Activated CD4-positive, alpha-beta T cell treated with anti-CD3 and anti-CD28 coated beads, Interleukin-2, Interleukin-4, amounts not matched to agents 100 ng/mL and 50 ng/mL, durations not matched to agents 16 hours and 8 hours (primary cell): ENCODE data around the gene ASTN2.
"Not testable (repeated sequence)": the region's sequence is repeated elsewhere in the genome, so short reads cannot be mapped to it uniquely, and the experiment has no call there.

Experiments
- DNase-seq: peaks from one replicate; pipeline ENCODE4 v3.0.0-alpha.2; 2020; ENCODE audit warnings: low spot score

The ASTN2 gene

DNA sequence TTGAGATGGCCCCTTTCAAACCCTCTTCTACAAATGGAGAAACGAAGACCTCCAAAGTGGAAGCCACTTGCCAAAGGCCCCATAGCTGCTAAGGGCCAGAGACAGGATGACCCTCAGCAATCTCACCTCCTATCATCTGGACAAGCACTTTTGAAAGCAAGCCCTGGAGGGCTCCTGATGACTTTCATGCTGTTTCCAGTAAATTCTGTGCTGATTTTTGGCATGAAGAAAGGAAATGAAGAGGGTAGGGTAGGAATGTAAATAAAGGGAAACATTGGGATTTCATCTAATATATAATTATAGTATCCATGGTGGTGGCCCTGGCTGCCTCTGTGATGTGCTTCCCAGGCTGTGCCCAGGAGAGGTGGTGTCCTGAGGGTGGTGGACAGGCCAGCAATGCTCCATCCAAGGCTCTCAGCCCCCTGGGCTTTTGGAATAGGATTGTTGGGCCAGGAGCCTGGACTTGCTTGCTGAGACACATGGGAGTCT is 935.8 kb downstream of the ASTN2 start:
- no peak for DNase-seq

DNA sequence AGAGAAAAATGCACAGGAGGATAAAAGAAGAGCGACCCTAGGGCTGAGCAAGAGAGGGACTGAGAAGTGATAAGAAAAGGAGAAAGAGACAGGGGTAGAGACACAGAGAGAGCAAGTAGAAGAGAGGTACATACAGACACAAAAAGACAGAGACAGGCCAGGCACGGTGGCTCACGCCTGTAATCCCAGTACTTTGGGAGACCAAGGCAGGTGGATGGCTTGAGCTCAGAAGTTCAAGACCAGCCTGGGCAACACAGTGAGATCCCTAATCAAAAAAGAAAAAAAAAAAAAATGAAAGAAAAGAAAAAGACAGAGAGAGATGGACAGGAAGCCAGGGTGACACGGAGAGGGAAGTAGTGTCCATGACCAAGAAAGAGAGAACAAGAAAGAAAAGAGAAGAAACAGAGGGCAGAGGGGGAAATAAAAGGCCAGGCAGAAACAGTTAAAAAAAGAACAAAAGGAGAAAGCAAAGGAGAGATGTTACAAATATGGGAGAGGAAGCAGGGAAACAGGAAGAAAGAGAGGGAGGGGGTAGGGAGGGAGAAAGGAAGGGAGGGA is 937.2 kb downstream of the ASTN2 start:
- no peak for DNase-seq

DNA sequence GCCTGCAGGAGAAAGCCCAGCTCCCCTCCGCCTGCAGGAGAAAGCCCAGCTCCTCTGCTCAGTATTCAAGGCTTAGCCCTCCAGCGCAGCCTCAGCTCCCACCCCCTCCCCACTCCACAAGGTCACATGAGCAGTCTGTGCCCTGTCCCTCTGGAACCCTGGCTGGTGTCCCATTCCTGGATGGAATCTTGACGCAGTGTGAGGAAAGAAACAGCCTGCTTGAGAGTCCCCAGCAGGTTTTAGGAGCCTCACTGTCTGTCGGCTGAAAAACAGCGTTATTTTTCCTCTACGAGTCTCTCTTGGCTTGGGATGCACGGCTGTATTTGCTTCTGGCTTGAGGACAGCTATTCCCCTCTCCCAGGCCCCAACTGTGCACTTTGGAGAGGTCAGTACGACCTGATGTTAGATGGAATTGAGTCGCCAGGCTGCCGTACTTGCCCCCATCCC is 937.9 kb downstream of the ASTN2 start:
- no peak for DNase-seq

DNA sequence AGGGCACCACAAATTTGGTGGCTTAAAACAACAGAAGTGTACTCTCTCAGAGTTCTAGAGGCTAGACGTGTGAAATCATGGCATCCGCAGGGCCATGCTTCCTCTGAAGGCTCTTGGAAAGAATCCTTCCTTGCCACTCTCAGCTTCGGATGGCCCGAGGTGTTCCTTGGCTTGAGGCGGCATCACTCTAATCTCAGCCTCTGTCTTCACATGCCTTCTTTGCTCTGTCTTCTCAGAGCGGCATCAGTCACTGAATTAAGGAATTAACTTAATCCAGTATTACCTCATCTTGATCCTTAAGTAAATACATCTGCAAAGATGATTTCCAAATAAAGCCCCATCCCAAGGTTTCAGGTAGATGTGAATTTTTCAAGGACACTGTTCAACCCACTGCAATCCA is 938.9 kb downstream of the ASTN2 start:
- DNase-seq = no peak

DNA sequence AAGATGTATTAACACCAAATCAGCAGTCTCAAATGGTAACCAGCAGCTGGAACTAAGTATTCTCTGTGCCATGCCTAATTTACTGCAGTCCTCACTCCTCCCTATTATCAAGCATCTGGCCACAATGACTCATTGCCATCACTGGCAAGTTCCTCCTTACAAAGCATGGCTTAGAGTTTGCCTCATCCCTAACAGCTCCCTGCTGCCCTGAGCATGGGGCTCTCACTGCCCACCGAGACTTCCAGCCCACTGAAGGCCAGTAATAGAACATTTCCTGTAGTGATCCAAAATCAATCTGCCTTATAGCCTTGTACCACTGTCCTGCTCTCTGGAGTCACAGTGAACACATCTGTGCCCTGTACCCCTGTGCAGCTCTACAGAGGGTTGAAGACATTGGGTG is 939.7 kb downstream of the ASTN2 start:
- no peak for DNase-seq

DNA sequence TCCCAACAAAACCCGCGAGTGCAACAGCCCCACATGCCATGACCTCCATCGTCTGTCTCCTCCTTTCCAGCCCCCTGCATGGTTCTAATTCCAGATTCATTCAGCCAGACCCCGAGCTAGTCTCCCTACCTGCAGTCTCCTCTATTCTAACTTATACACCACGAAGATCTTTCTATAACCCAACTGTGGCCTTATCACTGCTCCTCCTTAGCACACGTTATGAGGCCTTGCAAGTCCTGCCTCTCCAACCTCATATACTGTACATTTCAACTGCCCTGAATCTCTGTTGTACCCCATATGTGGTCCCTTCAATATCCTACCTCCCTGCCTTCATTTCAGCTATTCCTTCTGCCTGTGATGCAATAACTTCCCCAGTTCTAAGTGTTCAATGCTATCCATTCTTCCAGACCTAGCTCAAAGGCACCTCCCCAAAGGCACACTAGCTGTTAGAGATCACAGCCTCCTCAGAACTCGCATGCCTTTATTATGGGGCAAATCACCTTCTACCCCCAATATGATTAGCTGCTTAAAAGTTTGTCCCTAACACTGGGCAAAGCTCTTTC is 942.8 kb downstream of the ASTN2 start:
- no peak for DNase-seq

DNA sequence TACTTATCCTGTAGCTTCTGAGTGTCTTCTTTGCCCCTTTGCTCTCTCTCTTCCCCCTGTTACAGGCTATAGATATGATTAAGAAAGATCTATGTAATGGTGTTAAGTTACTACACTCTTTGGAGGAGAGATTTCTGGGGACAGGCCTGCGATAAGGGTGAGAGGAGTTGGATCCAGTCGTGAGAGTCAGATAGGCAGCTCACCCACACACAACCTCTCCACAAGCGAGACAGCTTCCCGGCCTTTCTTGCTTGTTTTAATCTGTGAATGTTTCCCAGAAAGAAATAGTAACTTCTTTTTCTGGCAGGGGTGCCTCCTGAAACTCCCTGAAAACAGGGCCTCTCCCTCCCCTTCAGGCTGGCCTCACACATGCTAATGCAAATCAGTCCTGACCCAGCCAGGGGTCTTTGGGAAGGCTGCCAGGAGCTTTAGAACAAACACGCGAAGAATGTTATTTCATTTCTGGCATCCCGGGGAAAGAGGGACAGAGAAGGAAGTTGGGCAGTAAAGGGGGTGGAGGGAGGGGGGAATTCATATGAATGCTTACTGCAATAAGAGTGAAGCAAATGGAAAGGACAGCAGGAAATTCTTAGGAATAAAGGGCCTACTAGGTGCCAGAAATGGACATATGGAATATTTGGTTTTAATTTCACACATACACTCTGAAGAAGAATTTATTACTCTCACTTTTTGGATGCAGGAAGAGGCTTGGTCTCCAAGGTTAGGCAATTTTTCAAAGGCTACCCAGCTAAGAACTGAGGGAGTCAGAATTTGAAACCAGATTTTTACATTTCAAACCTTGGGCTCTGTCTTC is 943.6 kb downstream of the ASTN2 start:
- DNase-seq = no peak

DNA sequence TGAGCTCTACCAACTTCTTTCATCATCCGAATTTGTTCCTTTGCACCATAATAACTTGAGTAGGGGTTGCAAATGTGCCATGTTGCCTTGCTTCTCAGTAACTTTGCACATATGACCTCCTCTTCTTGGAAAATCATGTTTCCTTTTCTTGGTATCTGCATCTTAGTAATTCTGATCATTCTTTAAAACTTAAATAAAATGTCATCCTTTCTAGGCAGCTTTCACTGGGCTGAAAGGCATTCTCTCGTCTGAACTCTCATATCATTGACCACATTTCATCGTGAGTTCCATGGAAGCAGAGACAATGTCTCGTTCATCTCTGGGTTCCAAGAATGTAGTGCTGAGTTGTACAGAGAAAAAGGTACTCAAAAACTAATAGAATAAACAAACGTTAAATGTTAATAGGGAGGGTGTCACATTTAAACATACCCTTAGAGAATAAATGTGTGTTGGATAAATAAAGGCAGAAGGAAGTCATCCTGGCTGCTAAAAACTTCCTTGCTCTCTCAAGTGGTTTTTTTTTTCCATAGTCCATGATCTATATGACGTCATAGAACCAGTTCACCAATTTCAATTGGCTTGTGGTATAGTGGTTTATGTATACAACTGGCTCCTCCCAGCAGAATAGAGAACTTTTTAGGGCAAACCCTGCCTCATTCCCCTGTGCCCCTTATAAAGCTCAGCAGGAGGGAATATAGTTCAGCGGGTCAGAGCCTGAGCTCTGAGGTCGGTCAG is 945.9 kb downstream of the ASTN2 start:
- DNase-seq = no peak

DNA sequence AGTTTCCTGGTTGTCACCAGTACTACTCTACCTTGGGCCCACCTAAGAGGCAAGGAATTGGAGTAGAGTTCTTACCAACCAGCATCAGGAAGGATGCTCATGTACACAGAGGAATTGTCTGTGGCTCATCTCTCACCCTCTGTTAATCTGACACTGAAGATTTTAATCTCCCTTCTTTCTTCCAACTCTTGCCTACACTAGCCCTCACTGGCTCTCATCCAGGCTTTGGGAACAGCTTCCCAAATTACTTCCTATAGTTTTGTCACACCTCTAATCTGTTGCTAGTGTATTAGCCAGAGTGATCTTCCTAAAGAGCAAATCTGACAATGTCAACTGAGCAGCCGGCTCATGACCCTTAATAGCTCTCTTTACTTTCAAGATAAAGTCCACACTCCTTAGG is 946.5 kb downstream of the ASTN2 start:
- DNase-seq = no peak

DNA sequence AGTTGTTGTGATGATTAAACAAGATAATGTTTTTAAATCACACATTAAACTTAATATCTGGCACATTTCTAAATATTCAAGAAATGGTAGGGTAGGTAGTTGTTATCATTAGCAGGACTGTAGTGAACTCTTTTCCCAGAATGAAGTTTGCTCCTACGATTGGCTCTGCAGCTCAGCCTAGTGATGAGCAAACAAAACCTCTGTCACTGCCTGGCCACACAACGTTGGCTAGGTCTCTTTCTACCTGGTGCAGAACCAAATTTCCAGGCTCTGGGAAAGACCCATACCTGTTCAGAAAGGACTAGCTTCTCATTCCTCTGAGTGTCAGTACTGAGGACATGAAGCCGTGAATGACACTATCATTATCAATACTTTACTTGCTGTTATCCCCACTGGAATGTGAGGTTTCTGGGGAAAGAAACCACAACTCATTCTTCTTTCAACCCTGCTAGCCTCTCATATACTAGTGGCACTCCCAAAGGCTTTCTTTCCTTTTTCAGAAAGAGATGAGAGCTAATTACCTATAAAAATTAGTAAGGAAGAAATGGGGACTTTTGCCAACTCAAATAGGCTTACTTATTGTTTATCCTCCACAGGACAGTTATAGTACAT is 947.0 kb downstream of the ASTN2 start:
- no peak for DNase-seq

DNA sequence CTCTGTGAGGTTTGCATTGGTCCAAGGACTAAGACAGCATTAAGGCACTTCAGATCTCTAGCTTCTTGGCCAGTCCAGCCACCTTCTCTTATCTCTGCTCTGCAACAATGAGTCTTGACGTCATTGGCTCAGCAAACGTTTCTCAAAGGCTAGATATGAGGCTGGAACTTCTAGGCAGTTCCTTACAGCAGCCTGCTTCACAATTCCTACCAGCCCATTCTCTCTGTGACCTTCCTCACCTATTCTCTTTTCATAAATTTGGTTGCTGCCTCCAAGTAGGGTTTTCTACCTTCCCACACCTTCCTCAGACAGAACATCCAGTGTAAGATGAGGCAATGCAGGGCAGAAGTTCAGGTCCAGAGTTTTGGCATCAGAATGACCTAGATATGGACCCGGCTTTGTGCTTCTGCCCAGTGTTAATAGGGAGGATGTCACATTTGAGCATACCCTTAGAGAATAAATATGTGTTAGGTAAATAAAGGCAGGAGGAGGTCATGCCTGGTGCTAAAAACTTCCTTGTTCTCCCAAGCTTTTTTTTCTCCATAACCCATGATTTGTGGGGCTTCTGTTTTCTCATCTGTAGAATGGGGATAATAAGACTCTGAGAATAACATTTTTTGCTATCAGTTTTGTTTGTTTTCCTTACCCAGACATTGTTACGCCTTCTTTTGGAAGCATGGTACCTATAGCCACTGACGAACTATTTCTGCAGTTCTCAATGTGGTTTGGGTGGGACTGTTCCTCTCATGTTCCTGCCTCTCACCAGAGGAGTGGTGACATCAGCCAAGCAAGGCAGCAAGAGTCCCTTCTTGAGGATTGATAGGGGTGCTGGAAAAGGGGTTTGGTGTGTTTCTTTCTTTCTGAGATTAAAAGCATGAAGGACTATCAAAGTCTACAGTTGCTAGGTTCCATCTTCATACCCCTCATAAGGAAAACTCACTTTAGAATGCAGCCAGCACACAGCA is 948.3 kb downstream of the ASTN2 start:
- DNase-seq = no peak

DNA sequence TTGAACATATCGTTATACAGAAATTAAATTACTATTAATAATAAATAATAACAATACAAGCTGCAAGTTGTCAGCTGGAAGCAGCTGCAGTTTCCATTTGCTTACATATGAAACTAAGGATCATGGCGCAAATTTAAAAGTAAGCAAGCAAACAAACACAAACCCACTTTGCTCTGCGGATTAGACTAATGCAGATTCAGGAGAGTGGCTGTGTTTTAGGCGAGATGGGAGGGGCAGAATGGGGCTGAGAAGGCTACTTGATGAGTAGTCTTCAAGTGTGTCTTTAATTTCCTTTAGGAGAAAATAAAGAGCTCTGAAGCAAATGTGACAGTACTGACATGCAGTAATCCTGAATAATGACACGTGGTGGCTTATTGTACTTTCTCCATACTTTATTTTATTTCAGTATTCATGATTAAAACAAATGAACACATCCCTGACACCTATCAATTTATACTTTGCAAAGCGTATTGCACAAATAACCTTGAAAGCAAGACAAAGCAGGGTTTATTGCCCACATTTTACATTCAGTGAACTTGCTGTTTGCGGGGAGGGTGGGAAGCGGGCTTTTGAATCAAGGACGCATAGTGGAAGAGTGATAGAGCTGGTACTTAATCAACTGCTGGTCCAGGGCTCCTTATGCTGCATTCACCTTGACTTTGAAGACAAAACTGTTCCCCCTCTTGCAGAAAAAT is 949.1 kb downstream of the ASTN2 start:
- no peak for DNase-seq

DNA sequence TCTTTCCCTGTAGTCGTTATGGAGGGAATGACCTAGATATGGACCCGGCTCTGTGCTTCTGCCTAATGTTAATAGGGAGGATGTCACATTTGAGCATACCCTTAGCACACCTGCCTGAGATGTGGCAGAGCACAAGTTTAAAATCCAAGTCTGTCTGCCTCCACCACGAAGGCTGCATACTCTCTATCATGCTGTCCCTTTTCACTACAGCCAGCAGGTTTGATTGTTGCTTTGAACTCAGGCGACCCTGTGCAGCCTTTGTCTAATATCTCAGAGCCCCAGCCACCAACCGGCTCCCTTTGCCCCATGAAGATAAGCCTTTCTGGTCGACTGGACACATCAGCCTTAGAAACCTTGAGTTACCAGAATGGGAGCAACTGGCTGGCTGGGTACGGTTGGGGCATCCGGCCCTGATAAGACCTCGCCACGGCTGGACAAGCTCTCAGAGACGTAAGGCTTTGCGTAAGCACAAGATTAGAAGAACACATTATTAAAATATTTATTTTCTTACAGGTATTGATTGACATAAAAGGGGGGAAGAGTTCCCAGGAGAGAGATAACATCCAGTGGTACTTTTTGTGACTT is 949.8 kb downstream of the ASTN2 start:
- no peak for DNase-seq

DNA sequence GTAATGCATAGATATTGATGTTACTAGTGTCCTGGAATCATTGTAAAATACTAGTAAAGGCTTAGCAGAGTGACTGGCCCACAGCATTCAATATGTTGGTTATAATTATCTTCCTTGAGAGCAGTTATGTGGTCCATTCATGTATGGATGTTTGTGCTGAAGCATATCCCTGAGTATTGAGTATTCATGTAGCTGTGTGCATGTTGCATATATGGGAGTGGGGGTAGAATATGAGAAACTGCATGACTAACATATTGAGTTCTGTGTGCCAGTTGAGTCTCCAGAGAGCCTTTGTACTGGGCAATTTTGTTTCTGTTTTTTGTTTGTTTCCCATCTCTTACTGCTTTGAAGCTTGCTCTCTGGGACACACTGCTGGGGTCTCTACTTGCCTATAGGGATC is 950.4 kb downstream of the ASTN2 start:
- no peak for DNase-seq

DNA sequence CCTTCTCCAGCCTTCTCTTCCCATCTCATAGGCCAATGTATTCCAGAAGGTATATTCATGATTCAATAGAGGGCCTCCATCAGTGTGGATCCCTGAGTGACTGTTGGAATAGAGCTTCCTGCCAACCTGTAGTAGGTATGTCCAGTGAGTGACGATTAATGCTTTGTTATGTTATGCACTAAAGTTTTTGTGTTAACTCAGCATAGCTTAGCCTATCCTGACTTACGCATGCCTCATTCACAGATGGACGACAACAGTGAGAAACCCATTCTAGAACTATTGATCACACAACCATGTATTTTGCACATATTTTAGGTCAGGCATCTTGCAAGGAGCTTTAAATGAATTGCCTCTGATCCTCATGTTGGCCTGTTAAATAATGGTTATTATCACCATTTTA is 953.2 kb downstream of the ASTN2 start:
- no peak for DNase-seq

DNA sequence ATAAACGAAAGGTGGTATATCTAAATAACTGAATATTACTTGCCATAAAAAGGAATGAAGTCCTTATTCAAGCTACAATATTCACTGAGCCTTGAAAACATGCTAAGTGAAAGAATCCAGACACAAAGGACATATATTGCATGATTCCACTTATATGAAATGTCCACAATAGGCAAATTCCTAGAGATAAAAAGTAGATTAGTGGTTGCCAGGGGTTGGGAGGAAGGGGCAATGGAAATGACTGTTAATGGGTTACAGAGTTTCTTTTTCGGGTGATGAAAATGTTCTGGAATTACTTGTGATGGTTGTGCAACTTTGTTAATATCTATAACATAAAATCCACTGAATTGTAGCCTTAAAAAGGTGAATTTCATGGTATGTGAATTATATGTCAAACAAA is 954.8 kb downstream of the ASTN2 start:
- DNase-seq = no peak

DNA sequence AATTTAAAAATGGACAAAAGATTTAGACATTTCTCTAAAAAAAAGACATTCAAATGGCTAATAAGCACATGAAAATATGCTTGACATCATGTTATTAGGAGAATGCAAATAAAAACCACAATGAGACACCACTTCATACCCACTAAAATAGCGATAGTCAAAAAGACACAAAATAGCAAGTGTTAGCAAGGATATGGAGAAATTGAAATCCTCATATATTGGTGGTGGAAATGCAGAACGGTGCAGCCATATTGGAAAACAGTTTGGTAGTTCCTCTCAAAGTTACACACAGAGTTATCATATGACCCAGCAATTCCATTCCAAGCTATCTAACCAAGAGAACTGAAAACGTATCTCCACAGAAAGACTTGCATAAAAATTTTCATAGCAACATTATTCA is 955.3 kb downstream of the ASTN2 start:
- DNase-seq = no peak

DNA sequence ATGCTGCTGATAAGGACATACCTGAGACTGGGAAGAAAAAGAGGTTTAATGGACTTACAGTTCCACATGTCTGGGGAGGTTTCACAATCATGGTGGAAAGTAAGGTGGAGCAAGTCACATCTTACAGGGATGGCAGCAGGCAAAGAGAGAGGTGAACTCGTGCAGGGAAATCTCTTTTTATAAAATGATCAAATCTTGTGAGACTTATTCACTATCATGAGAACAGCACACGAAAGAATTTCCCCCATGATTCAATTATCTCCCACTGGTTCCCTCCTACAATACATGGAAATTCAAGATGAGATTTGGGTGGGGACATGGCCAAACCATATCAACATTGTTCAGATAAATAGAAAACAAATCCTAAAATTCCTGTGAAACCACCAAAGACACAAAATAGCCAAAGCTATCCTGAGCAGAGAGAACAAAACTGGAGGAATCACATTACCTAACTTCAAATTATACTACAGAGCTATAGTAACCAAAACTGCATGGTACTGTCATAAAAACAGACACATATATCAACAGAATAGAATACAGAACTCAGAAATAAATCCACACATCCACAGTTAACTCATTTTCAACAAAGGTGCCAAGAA is 958.3 kb downstream of the ASTN2 start:
- DNase-seq = no peak

DNA sequence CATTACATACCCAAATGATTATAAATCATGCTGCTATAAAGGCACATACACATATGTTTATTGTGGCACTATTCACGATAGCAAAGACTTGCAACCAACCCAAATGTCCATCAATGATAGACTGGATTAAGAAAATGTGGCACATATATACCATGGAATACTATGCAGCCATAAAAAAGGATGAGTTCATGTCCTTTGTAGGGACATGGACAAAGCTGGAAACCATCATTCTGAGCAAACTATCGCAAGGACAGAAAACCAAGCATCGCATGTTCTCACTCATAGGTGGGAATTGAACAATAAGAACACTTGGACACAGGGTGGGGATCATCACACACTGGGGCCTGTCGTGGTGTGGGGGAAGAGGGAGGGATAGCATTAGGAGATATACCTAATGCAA is 960.3 kb downstream of the ASTN2 start:
- not testable (repeated sequence) for DNase-seq

DNA sequence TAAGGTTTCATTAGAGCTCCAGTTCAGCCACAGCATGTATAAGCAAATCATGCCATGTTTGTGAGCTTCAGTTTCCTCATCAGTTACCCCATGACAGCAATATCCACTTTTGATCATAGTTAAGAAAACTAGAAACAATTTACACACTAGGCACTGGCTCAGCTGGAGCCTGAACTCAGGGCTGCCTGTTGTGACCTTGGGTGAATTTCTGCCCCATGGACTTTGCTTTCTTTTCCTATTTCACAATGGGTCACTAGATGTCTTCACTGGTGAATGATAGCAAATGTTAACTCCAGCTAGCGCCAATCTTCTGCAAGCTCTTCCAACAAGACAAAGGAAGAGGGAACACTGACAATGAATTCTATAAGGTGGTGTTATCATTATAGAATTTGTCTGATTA is 961.1 kb downstream of the ASTN2 start:
- DNase-seq = no peak
